Smooth muscle cell (in vitro differentiated cells): ENCODE results near the gene SHISA8. TPM values are rescaled to one million over a fixed set of nuclear protein-coding genes. Genes with fewer than 3 reads are reported as not detected.

Source experiments
- DNase-seq: peaks from one replicate; lab custom pipeline; 2025; ENCODE audit not compliant: unreplicated experiment; lab: John Stamatoyannopoulos, UW
- H2AFZ ChIP-seq: fragments of 200-600 bp; sonication (generic); 2 replicates; pipeline ENCODE4 v1.6.0; 2016; ENCODE audit warnings: antibody characterized with exemption, low read depth, mild to moderate bottlenecking
- H3F3A ChIP-seq: fragments of 200-600 bp; sonication (generic); 2 replicates; pipeline ENCODE4 v1.6.0; 2017; ENCODE audit warnings: antibody characterized with exemption, low read depth
- H3K27ac ChIP-seq: fragments of 200-600 bp; sonication (generic); 2 replicates; pipeline ENCODE4 v1.5.1; 2016; ENCODE audit warnings: low read depth, mild to moderate bottlenecking
- H3K27me3 ChIP-seq: fragments of 200-600 bp; sonication (generic); 2 replicates; pipeline ENCODE4 v1.6.1; 2016; ENCODE audit warnings: low read depth, mild to moderate bottlenecking
- H3K36me3 ChIP-seq: fragments of 200-600 bp; sonication (generic); 2 replicates; pipeline ENCODE4 v1.5.1; 2016; ENCODE audit warnings: low read depth
- H3K4me1 ChIP-seq: fragments of 200-600 bp; sonication (generic); 2 replicates; pipeline ENCODE4 v1.5.1; 2016; ENCODE audit warnings: low read depth
- H3K4me2 ChIP-seq: fragments of 200-600 bp; sonication (generic); 2 replicates; pipeline ENCODE4 v1.6.0; 2016; ENCODE audit warnings: mild to moderate bottlenecking
- H3K4me3 ChIP-seq: fragments of 200-600 bp; sonication (generic); 2 replicates; pipeline ENCODE4 v1.5.1; 2016; ENCODE audit warnings: mild to moderate bottlenecking
- H3K79me2 ChIP-seq: fragments of 200-600 bp; sonication (generic); 2 replicates; pipeline ENCODE4 v1.6.0; 2016; ENCODE audit warnings: low read depth, mild to moderate bottlenecking
- H3K9ac ChIP-seq: fragments of 200-600 bp; sonication (generic); 2 replicates; pipeline ENCODE4 v1.6.0; 2016; ENCODE audit warnings: low read depth
- H3K9me3 ChIP-seq: fragments of 200-600 bp; sonication (generic); replicated peaks from 2 replicates; pipeline ENCODE4 v1.5.1; 2016; ENCODE audit warnings: low read depth
- H4K20me1 ChIP-seq: fragments of 200-600 bp; sonication (generic); 2 replicates; pipeline ENCODE4 v1.6.0; 2016; ENCODE audit warnings: low read depth
- CTCF ChIP-seq: fragments of 200-600 bp; sonication (generic); IDR thresholded peaks from 2 replicates; pipeline ENCODE4 v1.5.1; 2017; ENCODE audit warnings: borderline replicate concordance, mild to moderate bottlenecking, antibody characterized with exemption; ENCODE audit not compliant: insufficient read depth, poor library complexity, severe bottlenecking
- WGBS: methylation state at CpG from one replicate; pipeline ENCODE4 v1.1.7; 2016; ENCODE audit warnings: low lambda C conversion rate; 5-methylcytosine and 5-hydroxymethylcytosine counted together
- polyA plus RNA-seq: library from polyadenylated mRNA; unstranded; fragments of >200 nt; fragmentation: Nextera tagmentation; extraction: Ambion mirVana; gene quantifications from 2 replicates; pipeline ENCODE4 v1.2.1, GENCODE V29; 2016
- total RNA-seq: library from RNA; depleted of rRNA; stranded (reverse); fragments of >200 nt; gene quantifications from 2 replicates; pipeline ENCODE4 v1.2.3, GENCODE V29; 2014

SHISA8 gene
- total and polyA plus RNA-seq, 2 experiments from 2014 or later: 0.11 TPM; not detected in 1

GRCh38 chr22:41893591-41894375, 21.1 kb downstream of the SHISA8 start:
- Histone ChIP-seq H3K27ac (no peak overlapping the region), H3K9me3 (no peaks in the 10 kb centered on the region), H4K20me1 (peaks cover 43% of the 10 kb centered on the region), H3K27me3 (no peaks in the 10 kb centered on the region), H2AFZ (no peak overlapping the region), H3K4me1 (no peaks in the 10 kb centered on the region), H3K79me2 (no peaks in the 10 kb centered on the region), H3K4me2 (no peak overlapping the region), H3F3A (no peaks in the 10 kb centered on the region), H3K36me3 (peaks cover 4% of the 10 kb centered on the region), H3K9ac (no peak overlapping the region), H3K4me3 (no peak overlapping the region)
- 96% methylated on average over 7 of the region's 7 CpGs for WGBS
- TF ChIP-seq CTCF: no peak
- no peak for DNase-seq

- H3K9ac ChIP-seq: no peak overlapping the region
- WGBS: 94% methylated on average over 4 of the region's 4 CpGs
- no peak for TF ChIP-seq CTCF
- no peaks in the 10 kb centered on the region for H3K79me2 ChIP-seq
- peaks cover 54% of the 10 kb centered on the region for H4K20me1 ChIP-seq
- no peaks in the 10 kb centered on the region for H3K27me3 ChIP-seq
- no peaks in the 10 kb centered on the region for H3K9me3 ChIP-seq
- no peak for DNase-seq
- H3K36me3 ChIP-seq: peaks cover 11% of the 10 kb centered on the region
- no peak overlapping the region for H3K4me3 ChIP-seq
- no peak overlapping the region for H3K27ac ChIP-seq
- no peaks in the 10 kb centered on the region for H3F3A ChIP-seq
- H2AFZ ChIP-seq: no peak overlapping the region
- H3K4me2 ChIP-seq: no peak overlapping the region
- no peaks in the 10 kb centered on the region for H3K4me1 ChIP-seq
Observed at GRCh38 chr22:41892721-41893120, 22.2 kb downstream of the SHISA8 start.

- H4K20me1 ChIP-seq: peaks cover 62% of the 10 kb centered on the region
- DNase-seq: no peak
- no peak overlapping the region for H3K4me2 ChIP-seq
- H3K27me3 ChIP-seq: no peaks in the 10 kb centered on the region
- WGBS: 97% methylated on average over 9 of the region's 9 CpGs
- H2AFZ ChIP-seq: no peak overlapping the region
- peaks cover 22% of the 10 kb centered on the region for H3K36me3 ChIP-seq
- no peak overlapping the region for H3K9ac ChIP-seq
- H3K4me3 ChIP-seq: no peak overlapping the region
- H3K9me3 ChIP-seq: no peaks in the 10 kb centered on the region
- TF ChIP-seq CTCF: no peak
- H3K79me2 ChIP-seq: no peaks in the 10 kb centered on the region
- H3F3A ChIP-seq: no peaks in the 10 kb centered on the region
- H3K4me1 ChIP-seq: no peaks in the 10 kb centered on the region
- H3K27ac ChIP-seq: no peak overlapping the region
Observed at GRCh38 chr22:41891407-41891806, 23.5 kb downstream of the SHISA8 start.
